ELR (cell line): Measurements from ENCODE around the gene GNAT1.
"Not testable (repeated sequence)": the region's sequence is repeated elsewhere in the genome, so short reads cannot be mapped to it uniquely, and the experiment has no call there.

Source experiments
- DNase-seq: peaks from one replicate; pipeline ENCODE4 v3.0.0-alpha.2; 2015; ENCODE audit warnings: low read depth

The GNAT1 gene

DNA sequence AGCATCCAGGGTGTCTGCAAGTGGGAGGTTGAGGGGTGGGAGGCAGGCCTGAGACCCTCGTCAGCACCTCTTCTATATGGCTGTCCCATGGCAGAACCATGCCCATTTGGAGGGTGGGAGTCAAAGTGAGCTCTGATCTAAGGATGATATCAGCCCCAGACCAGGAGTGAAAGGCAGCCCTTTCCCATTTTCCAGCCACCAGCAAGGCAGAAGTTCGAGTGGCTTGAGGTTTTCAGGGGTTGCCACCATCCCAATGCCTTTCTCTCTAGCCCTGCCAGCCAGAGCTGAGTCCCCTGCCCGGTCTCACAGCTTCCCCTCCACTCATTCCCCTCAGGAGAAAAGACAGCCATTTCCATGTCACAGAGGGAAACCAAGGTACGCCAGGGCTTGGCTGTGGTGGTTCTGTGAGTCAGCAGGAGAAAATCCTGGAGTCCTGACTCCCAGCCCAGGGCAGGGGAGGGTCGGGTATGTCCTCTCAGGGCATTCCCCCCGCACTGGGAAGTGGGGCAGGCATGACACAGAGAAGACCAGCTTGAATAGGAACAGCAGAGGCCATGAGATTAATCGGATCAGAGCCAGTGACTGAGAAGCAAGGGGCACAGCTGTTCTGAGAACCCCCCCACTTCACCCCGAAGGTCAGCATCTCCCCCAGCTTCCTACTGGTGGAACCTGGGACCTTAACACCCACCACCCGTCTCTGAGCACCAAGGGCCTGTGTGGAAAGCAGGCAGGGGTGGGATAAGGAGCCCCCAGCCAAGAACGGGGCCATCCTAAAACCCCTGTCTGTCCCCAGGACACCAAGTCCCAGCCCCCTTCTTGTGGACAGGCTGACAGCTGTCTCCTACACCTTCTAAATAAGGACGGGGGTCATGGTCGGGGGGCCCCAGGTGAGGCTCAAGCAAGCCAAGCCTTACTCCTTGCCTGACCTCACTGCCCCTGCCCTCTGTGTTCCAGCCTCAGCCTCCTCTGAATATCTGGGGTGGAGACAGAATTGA is 12.7 kb downstream of the GNAT1 start:
- DNase-seq = no peak

DNA sequence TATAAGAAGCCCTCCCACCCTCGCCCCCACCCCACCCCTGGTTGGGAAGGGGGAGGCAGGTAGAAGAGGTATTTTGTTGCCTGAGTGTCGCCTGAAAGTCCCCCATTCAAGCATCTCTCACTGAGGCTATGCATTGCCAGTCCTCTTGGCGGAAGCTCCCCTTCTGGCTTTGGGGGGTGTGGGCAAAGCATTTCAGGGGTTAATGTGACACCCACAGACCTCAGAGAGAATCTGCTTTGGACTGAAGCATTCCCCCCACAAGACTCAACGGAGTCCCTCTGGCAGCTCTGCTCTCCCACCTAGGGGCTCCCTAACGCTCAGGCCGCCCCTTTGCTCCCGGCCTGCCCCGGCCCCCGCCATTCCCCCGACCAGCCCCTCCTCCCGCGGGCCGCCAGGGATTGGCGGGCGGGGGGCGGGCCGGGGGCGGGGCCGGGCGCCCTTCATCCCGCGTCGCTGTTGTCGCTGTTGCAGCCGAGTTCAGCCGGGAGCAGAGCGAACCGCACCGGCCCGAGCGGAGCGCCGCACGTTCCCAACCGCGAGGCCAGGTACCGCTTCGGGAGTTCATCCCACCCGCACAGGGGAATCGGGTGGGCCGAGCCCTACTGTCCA is 13.5 kb downstream of the GNAT1 start, which contains the start of gene SLC38A3:
SLC38A3 (plus strand) TSS at position 468 of the 609 bp plus-strand sequence. CDS start 8,929 bp downstream, outside the sequence.
- no peak for DNase-seq

DNA sequence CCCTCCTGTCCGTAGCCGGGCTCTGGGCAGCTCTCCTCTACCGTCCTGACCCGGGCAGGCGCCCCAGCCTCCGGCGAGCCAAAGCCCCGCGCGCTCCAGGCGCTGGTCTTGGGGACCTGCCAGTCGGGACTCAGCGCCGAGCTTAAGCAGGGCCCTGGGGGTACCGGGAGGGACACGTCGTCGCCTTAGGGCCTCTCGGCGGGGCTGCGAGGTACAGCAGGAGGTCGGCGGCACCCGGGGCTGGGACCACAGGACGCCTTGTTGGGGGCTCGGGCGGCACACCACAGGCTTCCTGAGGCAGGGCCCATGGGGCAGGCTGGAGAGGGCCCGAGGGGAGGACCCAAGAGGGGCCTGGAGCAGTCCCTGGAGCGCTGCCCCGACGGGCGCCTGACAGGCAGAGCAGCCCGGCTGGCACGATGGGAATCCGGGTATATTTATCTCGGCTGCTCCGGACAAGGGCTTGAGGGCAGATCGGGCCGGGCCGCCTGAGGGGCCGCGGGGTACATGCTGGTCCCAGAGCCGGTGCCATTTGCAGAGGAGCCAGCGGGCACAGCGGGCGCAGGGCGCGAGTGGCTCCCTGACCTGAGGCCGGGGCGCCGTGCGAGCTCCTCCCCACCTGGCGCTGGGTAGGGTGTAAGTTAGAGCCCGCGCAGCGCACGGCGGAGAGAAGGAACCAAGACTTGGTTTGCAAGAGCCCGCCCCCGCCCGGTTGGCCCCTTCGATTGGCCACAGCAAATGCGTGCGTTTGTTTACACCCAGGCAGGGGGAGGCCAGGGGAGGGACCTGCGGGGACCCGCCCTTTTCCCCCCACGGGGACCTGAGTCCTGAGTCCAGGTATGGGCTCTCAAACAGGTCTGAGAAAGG is 14.2 kb downstream of the GNAT1 start:
- DNase-seq = no peak

DNA sequence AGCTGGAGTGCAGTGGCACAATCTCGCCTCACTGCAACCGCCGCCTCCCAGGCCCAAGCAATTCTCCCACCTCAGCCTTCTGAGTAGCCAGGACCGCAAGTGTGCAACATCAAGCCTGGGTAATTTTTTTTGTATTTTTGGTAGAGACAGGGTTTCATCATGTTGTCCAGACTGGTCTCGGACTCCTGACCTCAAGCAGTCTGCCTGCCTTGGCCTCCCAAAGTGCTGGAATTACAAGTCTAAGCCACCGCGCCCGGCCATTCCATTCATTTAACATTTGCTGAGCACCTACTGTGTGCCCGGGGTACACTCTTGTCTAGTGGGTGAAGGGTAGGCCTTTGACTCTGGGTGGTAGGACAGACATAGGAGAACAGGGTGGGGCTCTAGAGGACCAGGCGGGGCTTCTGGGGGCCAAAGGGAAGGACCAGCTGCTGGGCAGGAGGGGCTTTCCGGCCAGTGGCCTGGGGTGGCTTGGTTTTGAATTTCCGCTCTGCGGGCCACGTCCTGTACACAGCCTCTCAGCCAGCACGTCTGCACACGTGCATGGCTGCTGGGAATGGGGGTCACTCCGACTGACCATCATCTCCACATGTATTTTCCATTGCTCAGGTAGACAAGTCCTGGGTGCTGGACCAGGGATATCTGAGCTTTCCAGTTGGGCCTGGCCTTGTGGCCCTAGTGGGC is 16.1 kb downstream of the GNAT1 start:
- no peak for DNase-seq

DNA sequence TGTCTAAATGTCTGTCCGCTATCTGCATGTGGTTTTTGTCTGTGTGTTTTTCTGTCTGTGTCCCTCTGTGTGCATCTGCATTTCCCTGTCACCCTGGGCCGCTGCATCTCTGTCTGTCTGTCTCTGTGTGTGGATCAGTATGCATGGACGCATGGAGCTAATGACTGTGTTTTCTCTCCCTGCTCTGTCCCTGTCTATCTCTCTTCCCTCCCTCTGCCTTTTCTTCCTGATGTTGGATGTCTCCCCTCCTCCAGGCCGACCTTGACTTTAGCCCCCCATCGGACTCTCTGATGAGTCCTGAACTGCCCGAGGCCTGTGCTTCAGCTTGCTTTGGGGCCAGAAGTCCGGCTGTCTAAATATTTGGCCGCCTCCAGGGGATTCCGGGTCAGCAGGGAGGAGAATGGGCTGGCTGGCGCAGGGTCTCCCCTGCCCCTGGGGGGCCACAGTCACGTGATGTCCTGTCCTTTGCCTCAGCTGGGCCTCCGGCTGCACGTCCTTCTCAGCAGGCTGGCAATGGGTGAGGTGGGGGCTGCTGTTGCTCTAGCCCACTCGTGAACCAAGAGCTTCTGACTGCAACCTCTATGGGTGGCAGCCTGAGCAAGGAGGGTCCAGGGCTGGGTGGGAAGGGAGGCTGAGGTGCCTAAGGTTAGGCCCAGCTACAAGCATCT is 17.4 kb downstream of the GNAT1 start:
- DNase-seq = no peak

DNA sequence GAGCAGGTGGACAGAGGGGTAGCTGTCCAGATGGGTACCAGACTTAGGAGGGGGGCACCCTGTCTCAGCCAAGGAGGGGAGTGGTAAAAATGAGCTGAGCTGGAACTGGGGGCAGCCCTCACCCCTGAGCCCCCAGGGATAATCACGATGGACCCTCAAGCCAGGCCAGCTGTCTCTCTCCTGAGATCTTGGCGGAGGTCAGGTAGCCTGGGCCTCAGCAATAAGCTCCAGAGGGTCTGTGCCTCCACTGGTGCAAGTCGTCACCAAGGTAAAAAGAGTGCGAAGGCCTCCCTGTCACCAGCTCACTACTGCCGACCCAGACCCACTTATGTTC is 18.7 kb downstream of the GNAT1 start:
- no peak for DNase-seq

DNA sequence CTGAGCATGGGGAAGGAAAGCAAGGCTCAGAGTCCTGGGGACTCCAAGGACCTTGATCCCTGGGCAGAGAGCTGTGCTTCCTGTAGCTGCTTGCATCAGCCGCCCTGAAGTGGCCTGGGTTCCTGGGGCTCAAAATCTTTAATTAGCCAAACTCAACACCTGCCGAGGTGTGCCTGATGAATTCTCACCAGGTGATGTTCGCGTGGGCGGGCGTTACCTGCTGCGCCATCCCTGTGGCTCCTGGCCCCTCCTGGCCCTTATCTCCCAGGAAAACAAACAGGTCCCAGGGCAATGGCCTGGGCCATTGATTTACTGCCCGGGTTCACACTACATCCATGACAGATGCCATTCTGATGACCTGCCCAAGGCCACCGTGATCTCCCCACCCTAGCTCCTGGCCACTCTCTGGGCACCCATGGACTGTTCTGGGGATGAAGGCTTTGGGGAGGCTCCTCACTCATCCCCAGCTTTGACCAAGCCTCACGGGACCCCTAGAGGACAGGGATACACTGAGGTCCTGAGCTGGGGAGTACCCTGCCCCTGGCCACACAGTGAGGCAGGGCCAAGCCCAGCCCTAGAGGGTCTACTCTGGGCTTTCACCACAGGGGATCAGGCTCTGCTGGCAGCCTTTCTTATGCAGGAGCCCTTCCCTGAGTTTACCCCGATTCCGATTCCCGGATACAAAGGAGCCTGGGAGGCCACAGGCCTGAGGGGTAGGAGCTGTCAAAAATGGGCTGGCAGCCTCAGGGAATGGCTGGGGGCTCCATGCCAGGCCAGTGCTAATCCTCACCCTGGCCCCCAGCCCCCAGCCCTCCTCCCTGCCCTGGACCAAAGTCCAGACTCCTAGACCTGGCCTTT is 19.3 kb downstream of the GNAT1 start:
- DNase-seq = no peak

DNA sequence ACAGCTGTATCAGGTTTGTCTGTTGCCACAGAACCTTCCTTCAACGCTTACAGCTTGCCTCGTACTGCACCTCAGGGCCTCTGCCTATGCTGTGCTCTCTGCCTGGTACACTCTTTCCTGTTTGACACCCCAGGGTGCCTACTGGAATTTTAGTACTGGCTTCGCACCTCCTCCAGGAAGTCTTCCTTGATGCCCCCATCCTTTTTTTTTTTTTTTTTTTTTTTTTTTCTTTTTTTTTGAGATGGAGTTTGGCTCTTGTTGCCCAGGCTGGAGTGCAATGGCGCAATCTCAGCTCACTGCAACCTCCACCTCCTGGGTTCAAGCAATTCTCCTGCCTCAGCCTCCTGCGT is 19.9 kb downstream of the GNAT1 start:
- not testable (repeated sequence) for DNase-seq

DNA sequence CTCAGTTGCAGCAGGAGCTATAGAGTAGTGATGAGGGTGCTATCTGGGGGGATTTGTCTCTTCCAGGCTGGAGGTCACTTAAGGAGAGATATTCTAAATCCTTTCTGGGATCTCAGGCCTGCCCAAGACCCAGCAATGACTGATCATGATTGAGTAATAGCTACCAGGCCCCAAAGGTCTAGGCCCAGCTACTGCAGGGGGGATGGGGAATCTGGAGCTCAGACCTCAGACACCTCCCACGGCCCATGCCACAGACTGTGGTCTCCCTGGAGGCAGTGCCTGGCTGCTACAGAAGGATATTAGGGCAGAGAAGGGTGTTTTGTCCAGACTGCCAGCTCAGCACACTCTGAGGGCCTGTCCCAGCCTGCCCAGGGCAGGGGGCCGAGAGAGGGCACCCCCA is 20.5 kb downstream of the GNAT1 start:
- no peak for DNase-seq

DNA sequence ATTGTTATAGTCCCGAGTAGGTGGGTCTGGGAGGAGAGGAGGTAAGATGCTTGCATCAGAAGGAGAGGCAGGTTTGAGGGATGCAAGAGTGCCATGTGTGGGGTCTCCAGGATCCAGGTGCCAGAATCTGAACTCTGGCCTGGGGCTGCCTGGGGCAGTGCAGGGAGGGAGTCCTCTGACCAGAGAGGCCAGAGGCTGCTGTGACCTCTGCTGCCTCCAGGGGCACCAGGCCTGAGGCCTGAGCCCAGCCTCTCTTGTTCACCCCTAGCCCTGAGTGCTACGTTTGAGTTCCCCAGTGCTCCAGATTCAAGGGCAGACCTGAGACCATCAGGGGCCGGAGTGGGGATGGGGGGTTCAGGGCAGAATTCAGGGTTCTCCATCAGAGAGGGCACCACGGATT is 21.1 kb downstream of the GNAT1 start:
- no peak for DNase-seq

DNA sequence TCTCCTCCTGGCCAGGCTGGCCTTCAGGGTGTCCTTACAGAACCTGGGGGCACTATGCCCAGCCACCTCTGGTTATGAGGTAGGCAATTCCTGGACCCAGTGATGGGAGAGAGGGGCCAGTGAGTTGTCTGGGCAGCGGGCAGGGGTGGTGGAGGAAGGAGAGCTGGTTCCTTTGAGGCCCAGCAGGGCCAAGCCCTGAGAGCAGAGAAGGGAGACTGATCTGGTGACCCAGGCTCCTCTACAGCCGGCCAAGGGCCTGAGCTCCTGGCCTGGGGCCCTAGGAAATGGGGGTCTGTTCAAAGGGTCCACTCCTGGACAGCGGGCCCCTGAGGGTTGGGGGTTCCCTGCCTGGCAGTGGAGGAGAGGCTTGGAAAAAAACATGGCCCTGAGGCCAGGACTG is 21.6 kb downstream of the GNAT1 start:
- no peak for DNase-seq

DNA sequence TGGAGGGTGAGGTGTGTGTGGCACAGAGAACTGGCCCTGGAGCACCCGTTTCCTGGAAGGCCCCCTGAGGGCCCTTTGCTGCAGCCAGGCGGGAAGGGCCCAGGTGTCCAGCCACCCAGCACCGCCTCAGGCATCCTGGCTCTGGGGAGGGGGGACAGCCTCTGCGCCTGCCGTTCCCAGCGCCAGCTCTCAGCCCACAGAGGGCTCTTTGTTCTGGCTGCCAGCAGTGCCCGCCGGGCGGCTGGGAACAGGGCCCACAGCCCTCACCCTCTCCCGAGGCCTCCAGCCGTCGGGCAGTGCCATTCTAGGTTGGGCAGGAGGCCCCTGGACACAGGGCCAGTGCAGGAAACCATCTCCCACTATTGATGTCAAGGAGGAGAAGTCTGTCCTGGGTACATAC is 22.0 kb downstream of the GNAT1 start:
- no peak for DNase-seq

DNA sequence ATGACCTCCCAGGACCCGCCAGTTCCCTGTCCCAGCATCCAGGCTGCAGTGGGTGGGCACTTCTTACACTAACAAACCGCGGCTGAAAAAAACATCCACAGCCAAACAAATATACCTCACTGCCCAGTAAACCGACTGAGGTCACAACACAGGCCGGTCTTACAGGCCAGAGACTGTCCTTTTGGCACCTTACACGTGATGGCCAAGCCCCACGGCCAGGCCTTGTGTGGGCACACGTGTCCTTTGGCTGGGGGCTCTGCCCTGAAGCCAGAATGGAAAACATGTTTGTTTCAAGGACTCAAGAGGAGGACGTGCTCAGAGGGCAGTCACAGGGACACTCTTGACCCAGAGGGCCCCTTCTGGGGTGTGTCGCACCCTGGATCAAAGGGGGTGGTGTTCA is 23.4 kb downstream of the GNAT1 start:
- DNase-seq = no peak

DNA sequence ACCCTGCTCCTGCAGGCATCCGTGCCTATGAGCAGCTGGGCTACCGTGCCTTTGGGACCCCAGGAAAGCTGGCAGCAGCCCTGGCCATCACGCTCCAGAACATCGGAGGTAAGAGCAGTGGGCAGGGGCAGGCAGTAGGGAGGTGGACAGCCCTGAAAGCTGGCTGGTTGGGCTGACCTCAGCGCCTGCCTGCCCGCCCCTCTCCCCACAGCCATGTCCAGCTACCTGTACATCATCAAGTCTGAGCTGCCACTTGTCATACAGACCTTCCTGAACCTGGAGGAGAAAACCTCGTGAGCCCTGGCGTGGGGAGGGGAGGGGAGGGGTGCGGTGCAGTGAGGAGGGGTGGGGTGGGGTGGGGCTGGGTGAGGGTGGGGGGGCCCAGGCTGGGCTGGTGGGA is 24.1 kb downstream of the GNAT1 start:
- no peak for DNase-seq

DNA sequence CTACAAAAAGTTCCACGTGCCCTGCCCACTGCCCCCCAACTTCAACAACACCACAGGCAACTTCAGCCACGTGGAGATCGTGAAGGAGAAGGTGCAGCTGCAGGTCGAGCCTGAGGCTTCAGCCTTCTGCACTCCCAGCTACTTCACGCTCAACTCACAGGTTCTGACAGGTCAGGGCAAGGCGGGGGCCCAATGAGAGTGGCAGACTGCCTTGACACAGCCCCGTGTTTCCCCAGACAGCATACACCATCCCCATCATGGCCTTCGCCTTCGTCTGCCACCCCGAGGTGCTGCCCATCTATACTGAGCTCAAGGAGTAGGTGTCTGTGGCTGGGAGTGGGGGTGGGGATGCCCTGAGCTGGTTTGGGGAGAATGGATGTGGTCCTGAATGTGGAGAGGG is 26.3 kb downstream of the GNAT1 start:
- no peak for DNase-seq

DNA sequence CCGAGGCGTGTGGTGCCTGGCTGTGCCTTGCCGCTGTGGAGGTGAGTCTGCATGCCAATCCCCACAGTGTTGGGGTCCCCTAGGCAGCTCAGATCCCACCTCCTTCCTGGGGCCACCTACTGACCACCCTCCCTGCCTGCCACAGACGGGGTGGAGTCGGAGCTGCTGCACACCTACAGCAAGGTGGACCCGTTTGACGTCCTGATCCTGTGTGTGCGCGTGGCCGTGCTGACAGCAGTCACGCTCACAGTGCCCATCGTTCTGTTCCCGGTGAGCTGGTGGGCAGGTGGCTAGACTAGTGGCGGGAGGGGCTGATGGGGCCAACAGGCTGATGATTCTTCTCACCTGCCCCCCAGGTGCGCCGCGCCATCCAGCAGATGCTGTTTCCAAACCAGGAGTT is 27.0 kb downstream of the GNAT1 start:
- no peak for DNase-seq

DNA sequence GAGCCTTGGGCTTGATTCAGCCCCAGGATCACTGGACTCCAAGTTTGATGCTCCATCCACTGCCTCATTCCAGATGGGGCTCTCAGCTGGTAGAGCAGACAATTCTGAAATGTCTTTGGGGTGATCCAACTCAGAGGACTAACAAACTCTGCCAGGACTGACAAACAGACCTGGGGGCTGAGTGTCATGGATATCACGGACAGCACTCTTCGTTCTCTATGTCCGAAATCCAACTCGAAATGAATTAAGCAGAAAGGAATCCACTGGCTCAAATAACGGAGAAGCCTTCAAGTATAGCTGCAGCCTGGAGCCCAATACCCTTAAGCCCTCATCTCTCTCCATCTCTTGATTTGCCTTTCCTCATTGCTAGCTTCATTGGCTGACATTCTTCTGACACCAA is 27.9 kb downstream of the GNAT1 start:
- DNase-seq = no peak

DNA sequence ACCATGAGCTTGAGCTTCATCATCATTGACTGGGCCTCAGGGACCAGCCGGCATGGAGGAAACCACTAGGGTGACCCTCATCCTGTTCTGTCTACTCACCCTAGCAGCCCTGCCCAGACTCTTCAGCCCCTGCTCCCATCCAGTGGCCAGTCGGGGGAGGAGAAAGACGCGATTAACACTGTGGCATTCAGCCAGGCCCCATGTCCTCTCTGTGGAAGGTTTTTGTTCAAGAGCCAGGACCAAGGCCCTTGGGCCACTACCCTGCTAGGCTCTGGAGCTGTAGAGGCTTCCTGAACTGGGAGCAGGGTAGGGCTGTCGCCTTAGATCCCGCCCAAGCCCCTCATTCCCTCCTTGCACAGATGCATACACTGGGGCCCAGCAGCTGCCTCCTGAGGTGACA is 28.7 kb downstream of the GNAT1 start:
- no peak for DNase-seq

DNA sequence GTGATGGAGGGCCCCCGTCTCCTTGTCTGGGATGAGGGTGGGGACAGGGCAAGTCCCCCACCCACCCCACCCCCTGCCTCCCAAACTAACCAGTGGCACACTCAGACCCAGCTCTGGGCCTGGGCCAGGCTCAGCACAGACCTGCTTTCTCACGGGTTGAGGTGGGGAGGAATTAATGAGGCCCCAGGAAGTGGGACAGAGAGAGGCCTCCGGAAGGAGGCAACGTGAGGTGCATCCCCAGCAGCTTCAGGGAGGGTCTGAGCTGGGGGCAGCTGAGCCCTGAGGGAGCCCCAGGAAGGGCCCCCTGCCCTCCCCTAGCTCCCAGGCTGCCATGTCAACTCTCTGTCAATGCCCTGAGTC is 29.6 kb downstream of the GNAT1 start:
- DNase-seq = no peak

DNA sequence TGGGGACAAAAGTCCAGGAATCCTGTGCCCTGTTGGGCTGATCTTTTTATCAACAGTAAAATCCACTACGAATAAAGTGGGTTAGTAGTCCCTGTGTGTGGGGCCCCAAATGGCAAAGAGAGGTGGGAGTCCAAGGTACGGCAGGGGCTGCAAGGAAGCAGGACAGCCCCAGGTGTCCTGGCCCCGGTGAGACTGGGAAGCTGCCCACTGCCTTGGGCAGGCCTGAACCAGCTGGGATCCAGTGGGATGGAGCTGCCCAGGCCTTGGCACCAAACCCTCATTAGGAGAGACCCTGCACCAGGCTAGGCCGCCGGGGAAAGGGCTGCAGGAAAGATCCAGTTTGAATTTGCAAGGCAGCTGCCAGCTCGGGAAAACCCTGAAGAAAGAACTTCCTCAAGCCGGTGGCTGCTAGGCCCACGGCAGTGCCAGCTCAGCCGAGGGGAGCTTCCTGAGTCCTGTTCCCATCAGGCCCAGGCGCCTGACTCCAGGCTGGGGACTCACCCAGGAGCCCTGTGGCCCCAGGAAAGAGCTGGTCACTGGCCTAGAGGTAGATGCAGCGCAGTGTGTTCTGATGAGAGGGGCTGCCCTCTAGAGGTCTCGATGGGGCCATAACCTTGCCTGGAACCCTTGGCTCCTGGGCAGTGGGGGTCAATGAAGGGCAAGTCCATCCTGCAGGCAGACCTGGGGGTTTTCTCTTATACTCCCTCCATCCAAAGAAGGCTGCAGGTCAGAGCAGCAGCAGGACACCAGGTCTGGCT is 30.2 kb downstream of the GNAT1 start:
- DNase-seq = no peak
